ENCODE results near the gene KIR3DL2.
"Not testable (repeated sequence)": the region's sequence is repeated elsewhere in the genome, so short reads cannot be mapped to it uniquely, and the experiment has no call there.

KIR3DL2 gene

DNA sequence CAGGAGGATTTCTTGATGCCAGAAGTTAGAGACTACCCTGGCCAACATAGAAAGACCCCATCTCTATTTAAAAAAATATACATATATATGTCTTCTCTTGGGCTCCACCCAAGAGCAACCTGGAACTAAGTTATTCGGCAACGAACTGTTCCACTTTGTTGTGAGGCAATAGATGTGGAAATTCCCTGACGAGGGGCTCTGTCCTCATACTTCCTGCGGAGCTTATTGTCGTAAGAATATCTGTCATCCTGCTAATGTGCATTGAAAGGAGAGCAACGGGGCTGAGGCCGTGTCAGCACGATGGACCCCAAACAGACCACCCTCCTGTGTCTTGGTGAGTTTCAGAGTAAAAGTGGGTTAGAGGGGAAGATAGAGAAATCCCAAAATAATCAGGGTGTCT is 23.7 kb downstream of the KIR3DL2 start, which contains the start of gene FCAR:
Gene FCAR (plus strand): TSS at position 246 of the 400 bp plus-strand sequence. CDS start 55 bp downstream, at position 301.
- peak; percentile 54 for DNase-seq

- peak; percentile 94 for DNase-seq
These were observed 25.3 kb downstream of the KIR3DL2 start for GRCh38 chr19:54875506-54875905.

- DNase-seq: peak; percentile 31
These were observed 27.2 kb downstream of the KIR3DL2 start for GRCh38 chr19:54877471-54877870.

- DNase-seq: no peak
These were observed 31.6 kb downstream of the KIR3DL2 start for GRCh38 chr19:54881884-54882283.

DNA sequence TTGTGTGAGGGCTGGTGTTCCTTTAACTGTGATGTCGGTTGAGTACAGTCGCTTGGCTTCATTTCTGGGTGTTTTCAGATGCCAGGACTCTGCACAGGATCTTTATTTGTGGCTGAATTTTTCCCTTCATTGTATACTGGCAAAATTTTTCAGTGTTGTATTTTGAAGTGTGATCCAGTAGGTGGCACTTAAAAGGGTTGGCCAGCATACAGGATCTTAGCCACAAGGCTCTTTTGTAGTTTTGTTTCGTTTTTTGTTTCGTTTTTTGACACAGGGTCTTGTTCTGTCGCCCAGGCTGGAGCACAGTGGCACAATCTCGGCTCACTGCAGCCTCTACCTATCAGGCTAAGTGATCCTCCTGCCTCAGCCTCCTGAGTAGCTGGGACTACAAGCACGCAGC is 32.5 kb downstream of the KIR3DL2 start:
- DNase-seq: peak; percentile 82

GRCh38 chr19:54883228-54883627 is 33.0 kb downstream of the KIR3DL2 start:
- no peak for DNase-seq

GRCh38 chr19:54888239-54888638 is 38.0 kb downstream of the KIR3DL2 start:
- DNase-seq: peak; percentile 71

- no peak for DNase-seq
These were observed 39.3 kb downstream of the KIR3DL2 start for GRCh38 chr19:54889566-54889965.

- DNase-seq: no peak
These were observed 43.2 kb downstream of the KIR3DL2 start for GRCh38 chr19:54893406-54893805.

DNA sequence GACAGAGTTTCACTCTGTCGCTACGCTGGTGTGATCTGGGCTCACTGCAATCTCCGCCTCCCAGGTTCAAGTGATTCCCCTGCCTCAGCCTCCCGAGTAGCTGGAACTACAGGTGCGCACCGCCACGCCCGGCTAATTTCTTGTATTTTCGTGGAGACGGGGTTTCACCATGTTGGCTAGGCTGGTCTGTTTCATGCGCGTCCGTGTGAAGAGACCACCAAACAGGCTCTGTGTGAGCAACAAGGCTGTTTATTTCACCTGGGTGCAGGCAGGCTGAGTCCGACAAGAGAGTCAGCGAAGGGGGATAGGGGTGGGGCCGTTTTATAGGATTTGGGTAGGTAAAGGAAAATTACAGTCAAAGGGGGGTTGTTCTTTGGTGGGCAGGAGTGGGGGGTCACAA is 43.9 kb downstream of the KIR3DL2 start:
- DNase-seq: not testable (repeated sequence)

DNA sequence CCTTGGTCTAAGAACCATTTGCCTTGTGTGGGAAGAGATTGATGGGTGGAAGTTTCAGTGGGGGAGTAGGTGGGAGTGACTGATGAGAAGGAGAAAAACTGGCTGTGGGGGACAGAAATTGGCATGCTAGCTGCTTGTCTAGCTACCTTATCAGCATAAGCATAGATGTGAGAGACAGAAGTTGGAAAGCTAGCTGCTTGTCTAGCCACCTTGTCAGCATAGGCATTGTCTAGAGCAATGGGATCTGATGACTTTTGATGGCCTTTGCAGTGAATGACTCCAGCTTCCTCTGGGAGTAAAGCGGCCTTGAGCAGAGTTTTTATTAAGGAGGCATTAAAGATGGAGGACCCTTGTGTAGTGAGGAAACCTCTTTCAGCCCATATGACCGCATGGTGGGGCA is 45.8 kb downstream of the KIR3DL2 start:
- DNase-seq: no peak

GRCh38 chr19:54898685-54899084 is 48.4 kb downstream of the KIR3DL2 start:
- not testable (repeated sequence) for DNase-seq

- not testable (repeated sequence) for DNase-seq
These were observed 49.4 kb downstream of the KIR3DL2 start for GRCh38 chr19:54899646-54900045.

DNA sequence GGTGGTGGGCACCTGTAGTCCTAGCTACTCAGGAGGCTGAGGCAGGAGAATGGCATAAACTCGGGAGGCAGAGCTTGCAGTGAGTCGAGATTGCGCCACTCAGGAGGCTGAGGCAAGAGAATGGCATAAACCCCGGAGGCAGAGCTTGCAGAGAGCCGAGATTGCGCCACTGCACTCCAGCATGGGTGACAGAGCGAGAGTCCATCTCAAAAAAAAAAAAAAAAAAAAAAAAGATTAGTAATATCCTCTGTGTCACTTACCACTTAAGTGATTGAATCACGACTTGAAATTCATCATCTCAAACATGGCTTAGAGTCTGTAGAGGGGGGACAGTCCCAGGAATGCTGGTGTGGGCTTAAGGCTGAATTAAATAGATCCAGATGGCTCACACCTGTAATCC is 50.9 kb downstream of the KIR3DL2 start:
- DNase-seq: peak; percentile 94

- DNase-seq: no peak
These were observed 51.8 kb downstream of the KIR3DL2 start for GRCh38 chr19:54902061-54902460.

GRCh38 chr19:54903303-54903702 is 53.1 kb downstream of the KIR3DL2 start:
- no peak for DNase-seq

- DNase-seq: not testable (repeated sequence)
These were observed 54.0 kb downstream of the KIR3DL2 start for GRCh38 chr19:54904261-54904660.

DNA sequence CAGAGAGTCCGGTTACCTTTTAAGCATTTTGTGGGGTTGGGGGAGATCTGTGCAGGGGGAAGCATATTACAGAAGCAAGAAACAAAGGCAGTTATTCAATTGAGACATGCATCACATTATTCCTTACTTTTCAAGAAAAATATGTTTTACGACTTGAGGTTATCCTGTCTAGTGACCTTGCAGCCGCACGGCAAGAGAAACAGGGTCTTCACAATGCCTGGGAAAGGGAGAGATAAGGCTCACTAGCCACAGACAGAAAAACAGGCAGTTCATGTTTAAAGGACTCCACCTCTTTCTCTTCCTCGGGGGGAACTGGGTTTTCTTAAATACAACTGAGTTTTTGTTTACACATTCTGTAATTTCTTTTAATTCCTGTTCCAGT is 55.2 kb downstream of the KIR3DL2 start:
- no peak for DNase-seq

GRCh38 chr19:54905803-54906511 is 55.7 kb downstream of the KIR3DL2 start, which contains the start of gene NCR1:
TSS of gene NCR1 (plus strand) at chr19:54906148. CDS start at chr19:54906188, 40 bp downstream.
- peak; percentile 63 for DNase-seq

DNA sequence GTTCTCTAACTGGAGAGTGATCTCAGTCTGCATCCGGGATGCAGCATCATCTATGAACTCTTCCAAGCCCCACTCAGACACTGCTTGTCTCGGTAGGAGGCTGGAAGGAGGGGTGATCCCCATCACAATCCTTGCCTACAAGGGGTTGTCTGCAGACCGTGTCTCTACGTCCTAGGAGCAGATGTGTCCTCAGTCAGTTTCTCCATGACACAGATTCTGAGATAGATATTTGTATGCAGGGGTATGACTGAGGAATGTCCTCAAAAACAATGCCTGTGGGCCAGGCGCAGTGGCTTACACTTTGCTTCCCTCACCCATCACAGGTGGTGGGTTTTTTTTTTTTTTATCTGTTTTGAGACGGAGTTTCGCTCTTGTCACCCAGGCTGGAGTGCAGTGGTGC is 56.6 kb downstream of the KIR3DL2 start:
- no peak for DNase-seq

DNA sequence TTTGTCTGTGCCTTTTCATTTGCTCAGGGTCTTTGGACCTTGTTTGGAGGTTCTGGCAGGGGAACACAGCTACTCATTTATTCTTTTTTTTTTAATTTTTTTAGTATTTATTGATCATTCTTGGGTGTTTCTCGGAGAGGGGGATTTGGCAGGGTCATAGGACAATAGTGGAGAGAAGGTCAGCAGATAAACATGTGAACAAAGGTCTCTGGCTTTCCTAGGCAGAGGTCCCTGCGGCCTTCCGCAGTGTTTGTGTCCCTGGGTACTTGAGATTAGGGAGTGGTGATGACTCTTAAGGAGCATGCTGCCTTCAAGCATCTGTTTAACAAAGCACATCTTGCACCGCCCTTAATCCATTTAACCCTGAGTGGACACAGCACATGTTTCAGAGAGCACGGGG is 57.7 kb downstream of the KIR3DL2 start:
- not testable (repeated sequence) for DNase-seq
